ENCODE results near the gene NOTCH1.

- TF ChIP-seq CTCF (conservative IDR thresholded peaks at IDR 0.05; ENCODE audit: low read length), result no peak
- TF ChIP-seq EZH2phosphoT487 (IDR thresholded peaks at IDR 0.05; ENCODE audit: borderline replicate concordance, low read depth, low read length), result no peak
Measured at GRCh38 chr9:136576269-136576626, 30.4 kb upstream of the NOTCH1 start.
